GM12892 (cell line): ENCODE measurements around the gene TCF7L1.

ENCODE experiments used
- POLR2A ChIP-seq: IDR thresholded peaks from 2 replicates; pipeline ENCODE4 v1.6.1; 2011; ENCODE audit warnings: low read depth, low read length, control low read depth
- TAF1 ChIP-seq: IDR thresholded peaks from 2 replicates; pipeline ENCODE4 v1.6.1; 2011; ENCODE audit warnings: low read depth, mild to moderate bottlenecking, control low read depth, low read length, borderline replicate concordance

DNA sequence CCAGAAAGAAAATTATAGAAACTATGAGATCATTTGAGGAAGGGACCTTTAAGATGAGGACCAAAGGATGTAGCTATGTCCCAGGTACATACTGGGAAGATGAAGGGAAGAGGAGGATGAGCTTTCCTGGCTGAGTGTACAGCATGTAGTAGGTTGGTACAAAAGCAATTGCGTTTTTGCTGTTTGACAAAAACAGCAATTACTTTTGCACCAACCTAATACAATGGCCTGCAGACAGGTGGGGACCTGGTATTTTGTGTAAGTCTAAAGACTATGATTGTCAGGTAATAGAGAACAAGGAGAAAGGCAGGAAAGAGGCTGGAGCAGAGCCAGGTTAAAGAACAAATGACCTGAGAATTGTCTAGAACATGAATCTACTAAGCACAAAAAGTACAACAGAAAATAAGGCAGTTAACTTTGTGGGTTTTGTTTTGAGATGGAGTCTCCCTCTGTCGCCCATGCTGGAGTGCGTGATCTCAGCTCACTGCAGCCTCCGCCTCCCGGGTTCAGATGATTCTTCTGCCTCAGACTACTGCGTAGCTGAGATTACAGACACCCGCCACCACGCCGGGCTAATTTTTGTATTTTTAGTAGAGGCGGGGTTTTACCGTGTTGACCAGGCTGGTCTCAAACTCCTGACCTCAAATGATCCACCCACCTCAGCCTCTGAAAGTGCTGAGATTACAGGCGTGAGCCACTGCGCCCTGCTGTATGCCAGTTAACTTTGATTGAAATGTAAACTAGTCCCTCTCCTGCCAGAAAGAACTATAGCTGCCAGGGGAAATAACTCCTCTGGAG is 197.8 kb downstream of the TCF7L1 start:
- TF ChIP-seq POLR2A (no peak), TAF1 (no peak)
